DMS79 (cell line): ENCODE data around the gene YIPF3.
"Not testable (repeated sequence)": the region's sequence is repeated elsewhere in the genome, so short reads cannot be mapped to it uniquely, and the experiment has no call there.

Experiments
- DNase-seq: peaks from one replicate; lab custom pipeline; 2025; lab: John Stamatoyannopoulos, UW

Gene YIPF3

GRCh38 chr6:43509984-43510826 lies 6.5 kb downstream of the YIPF3 start, which contains the start of gene LRRC73:
TSS of gene LRRC73 (minus strand) at chr6:43510346. CDS start at chr6:43509785, 561 bp downstream.
- peak; percentile 35 for DNase-seq

DNA sequence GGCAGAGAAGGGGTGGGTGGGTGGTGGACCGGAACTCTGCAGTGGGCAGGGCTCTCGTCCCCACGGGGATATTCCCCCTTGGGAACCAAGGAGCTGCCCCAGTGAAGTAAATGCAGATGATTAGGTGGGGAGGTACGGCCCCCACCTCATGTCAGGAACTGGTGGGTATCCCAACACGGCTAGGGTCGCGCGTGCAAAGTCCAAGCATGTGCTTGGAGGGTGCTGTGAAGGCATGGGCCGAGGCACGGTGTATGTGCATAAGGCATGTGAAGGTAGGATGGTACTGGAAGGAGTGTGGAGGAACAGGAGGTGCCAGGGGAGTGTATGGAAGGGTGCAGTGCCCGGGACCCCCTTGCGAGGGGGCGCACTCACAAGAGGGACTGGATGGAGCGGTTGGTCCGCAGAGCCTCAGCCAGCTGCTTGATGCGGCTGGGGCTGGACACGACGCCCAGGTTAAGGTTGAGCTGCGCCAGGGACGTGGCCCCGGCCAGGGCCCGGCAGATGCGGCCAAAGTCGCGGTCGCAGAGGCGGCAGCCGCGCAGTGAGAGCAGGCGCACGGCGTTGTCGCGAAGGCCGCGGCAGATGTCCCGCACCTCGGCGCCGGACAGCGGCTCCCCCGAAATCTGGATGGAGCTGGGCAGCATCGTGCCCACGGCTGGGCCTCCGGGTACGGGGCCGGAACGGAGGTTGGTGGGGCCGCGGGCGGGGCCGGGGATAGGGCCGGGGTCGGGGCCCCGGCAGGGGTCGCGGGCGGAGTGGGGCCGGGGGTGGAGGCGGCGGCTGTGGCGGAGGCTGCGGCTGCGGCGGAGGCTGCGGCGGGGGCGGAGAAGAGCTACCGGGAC lies 7.4 kb downstream of the YIPF3 start:
- no peak for DNase-seq

GRCh38 chr6:43508481-43509141 lies 8.1 kb downstream of the YIPF3 start:
- DNase-seq = no peak

- DNase-seq = peak; percentile 19
These were observed 9.9 kb downstream of the YIPF3 start for GRCh38 chr6:43506667-43507471.

DNA sequence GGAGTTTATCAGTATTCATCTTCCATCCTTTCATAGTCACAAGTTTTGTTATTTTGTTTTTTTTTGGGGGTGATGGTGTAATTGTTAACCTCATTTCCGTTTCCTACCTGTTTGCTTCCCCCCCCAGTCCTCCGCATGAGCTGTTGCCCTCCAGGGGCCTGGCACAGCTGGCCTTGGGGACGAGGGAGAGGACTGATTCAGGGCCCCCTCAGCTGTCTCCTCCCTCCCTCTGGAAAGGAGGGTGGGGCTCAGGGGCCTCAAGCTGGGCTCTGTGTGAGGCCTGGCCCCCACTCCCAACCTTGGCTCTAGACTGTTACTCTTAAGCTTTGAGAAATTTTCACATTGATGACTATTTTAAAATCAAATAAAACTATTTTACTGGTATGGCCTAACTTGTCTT lies 10.6 kb downstream of the YIPF3 start:
- DNase-seq = no peak

GRCh38 chr6:43505718-43506117 lies 11.0 kb downstream of the YIPF3 start:
- DNase-seq = no peak

DNA sequence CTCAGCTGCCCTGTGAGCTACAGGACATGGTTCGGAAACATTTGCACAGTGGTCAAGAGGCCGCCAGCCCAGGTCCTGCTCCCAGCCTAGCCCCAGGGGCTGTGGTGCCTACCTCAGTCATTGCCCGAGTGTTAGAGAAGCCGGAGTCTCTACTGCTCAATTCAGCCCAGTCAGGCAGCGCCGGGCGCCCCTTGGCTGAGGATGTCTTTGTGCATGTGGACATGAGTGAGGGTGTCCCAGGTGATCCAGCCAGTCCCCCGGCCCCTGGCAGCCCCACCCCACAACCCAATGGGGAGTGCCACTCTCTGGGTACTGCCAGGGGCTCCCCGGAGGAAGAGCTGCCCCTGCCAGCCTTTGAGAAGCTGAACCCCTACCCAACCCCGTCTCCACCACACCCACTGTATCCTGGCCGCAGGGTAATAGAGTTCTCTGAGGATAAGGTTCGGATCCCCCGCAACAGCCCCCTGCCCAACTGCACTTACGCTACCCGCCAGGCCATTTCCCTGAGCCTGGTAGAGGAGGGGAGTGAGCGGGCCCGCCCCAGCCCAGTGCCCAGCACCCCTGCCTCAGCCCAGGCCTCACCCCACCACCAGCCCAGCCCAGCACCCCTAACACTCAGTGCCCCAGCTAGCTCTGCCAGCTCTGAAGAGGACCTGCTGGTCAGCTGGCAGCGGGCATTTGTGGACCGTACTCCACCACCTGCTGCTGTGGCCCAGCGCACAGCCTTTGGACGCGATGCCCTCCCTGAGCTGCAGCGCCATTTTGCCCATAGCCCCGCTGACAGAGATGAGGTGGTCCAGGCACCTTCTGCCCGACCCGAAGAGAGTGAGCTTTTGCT lies 11.8 kb downstream of the YIPF3 start:
- DNase-seq = no peak

DNA sequence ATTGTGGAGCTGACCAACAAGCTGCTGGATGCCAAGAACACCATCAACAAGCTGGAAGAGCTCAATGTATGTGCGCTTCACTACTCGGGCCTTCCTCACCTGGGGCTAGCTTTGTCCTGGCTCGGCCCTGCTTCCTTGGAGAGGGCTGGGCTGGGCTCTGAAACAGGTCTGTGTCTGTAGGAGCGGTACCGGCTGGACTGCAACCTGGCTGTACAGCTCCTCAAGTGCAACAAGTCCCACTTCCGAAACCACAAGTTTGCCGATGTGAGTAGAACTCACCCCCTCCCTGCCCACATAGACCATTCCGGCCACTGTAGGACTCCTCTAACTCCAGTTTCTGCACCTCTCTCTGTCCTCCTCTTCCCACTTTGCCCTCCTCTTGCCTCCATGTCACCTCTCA lies 13.3 kb downstream of the YIPF3 start:
- DNase-seq = no peak

GRCh38 chr6:43502666-43503065 lies 14.1 kb downstream of the YIPF3 start:
- no peak for DNase-seq

DNA sequence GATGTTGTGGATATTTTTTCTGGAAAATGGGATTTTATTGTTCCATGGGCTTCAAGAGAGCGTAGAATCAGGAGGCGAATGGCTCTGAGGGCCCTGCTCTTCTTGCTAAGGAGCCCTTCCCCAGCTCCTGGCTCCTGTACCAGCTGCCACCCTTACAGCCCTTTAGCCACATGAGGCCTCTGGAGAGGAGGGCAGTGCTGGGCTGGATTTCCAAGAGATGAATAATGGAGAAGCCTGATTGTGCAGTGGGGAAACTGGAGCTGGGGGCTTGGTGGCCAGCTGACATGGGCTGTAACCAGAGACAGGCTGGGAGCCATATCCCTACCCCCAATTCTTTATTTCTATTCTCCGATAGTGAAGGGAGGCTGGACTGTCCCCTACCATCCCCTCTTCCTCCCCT lies 15.8 kb downstream of the YIPF3 start:
- no peak for DNase-seq

DNA sequence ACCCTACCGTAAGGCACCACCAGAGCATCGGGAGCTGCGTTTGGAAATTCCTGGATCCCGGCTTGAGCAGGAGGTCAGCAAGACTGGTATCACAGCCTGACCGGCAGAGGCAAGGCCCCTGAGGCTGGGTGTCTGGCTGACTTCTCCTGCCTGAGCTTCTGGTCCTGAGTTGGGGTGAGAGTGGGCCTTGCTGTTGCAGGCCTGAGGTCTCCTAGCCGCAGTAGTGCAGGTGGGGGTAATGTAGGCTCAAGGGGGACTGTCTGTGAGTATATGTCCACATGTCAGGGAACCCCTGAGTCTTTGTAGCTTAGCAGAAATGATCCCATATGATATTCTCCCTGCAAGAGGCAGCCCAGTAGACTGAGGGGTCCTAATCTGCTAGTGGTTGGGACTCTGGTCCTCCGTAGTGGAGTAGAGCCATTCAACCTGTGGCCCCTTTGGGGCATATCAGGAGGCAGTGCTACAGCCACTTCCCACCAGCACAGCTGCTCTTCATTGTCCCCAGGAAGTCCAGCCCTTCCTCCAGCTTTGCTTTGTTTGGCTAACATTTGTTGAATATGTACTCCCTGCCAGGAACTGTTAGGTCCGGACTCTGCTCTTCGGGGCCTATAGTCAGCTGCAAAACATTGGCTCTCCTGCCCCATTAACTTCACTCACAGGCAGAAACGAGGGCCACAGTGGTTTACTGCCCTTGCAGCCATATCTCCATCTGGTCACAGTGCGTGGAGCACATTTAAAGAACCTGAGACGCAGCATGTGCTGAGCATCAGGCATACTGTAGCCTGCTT lies 17.5 kb downstream of the YIPF3 start:
- no peak for DNase-seq

DNA sequence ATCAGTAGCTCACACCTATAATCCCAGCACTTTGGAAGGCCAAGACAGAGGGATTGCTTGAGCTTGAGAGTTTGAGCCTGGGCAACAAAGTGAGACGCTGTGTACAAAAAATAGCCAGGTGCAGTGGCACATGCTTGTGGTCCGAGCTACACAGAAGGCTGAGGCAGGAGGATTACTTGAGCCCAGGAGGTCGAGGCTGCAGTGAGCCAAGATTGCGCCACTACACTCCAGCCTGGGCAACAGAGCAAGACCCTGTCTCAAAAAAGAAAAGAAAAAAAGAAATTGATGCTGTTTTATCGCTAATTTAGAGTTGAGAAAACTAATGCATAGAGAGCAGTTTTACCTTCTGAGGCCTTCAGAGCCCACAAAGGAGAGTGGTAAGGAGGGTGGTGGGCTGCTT lies 18.4 kb downstream of the YIPF3 start:
- DNase-seq = not testable (repeated sequence)

DNA sequence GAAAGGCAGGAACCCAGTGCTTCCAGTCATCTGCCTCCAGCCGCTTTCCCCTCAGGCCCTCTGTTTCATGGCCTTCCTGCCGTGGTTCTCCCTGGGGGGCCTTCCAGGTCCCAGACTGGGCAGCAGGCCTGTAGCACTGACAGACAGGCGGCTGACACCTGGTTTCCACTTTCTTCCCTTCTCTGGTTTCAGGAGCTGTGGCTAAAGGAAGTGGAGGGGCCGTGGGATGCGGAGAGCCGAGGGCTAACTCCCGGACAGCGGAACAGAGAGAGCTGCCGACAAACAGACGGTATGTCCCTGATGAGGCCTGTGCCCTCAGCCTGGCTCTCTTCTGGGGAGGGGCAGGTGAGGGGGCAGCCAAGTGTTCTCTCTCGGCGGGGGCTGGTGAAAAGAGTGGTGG lies 19.0 kb downstream of the YIPF3 start:
- no peak for DNase-seq

GRCh38 chr6:43497129-43497396 lies 19.7 kb downstream of the YIPF3 start:
- no peak for DNase-seq

- no peak for DNase-seq
These were observed 20.2 kb downstream of the YIPF3 start for GRCh38 chr6:43496370-43497128.

GRCh38 chr6:43495409-43495941 lies 21.3 kb downstream of the YIPF3 start:
- no peak for DNase-seq

DNA sequence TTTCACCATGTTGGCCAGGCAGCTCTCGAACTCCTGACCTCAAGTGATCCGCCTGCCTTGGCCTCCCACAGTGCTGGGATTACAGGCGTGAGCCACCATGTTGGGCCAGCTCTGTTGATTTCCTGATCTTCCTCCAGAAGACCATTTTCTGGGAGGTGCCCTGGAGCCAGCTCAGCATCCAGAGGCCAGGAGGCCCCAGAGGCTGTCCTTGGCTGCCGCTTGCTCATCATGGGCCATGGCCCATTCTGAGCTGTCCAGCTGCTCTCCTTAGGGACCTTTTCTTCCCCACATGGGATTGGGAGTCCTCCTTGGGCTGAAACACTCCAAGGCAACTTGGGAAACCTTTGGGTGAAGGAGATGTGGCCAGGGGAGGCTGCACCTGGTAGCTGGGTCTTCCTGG lies 22.0 kb downstream of the YIPF3 start:
- DNase-seq = no peak

DNA sequence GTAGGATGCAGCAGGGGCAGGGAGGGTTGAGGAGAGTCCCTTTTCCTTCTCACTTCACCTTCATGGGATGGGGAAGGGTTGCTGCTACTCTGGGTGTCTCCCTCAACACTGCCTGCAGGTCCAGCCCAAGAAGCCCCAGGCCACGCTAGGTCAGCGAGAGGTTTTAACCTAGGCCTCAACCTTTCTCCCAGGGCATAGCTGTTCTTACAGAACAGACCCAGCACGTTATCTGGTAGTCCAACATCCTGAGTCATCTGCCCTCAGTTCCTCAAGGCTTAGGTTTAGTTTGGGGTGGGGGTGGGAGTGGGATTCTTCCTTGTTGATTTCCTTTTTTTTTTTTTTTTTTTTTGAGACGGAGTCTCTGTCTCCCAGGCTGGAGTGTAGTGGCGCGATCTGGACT lies 22.4 kb downstream of the YIPF3 start:
- no peak for DNase-seq

DNA sequence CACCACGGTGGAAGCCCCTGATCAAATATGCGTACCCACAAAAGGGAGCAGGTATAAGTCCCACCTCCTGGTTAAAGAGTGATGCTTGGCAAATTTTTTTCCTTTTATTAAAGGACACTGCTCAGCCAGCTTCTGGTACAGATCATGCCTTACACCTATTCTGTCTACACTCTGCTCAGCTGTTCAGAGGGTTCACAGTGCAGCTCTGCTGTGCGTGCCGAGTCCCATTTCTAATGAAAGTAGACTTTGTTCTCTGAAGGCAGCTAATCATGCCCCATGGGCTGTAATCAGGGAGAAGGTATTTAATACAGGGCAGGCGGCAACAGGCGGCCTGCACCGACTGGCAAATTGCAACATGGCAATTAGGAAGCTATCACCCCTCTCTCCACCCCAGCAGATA lies 22.9 kb downstream of the YIPF3 start:
- DNase-seq = no peak
